ENCODE data around the gene NAPA. TPM values are rescaled to one million over a fixed set of nuclear protein-coding genes. Genes with fewer than 3 reads are reported as not detected.

The NAPA gene
- total RNA-seq, 1 donor from 2014 or later = 63.0 TPM

- no peak for TF ChIP-seq CTCF (conservative IDR thresholded peaks at IDR 0.05)
- no peak overlapping the region for H3K27ac Mint-ChIP-seq
- no peaks in the 10 kb centered on the region for H3K9me3 Mint-ChIP-seq
- no peaks in the 10 kb centered on the region for H3K36me3 Mint-ChIP-seq
- H3K4me1 Mint-ChIP-seq (ENCODE audit: unreplicated experiment) = no peaks in the 10 kb centered on the region
- DNase-seq (ENCODE audit: extremely low spot score, unreplicated experiment) = no peak
- H3K4me3 Mint-ChIP-seq = no peak overlapping the region
- H3K27me3 Mint-ChIP-seq = peaks cover 3% of the 10 kb centered on the region
These were observed 34.5 kb upstream of the NAPA start for GRCh38 chr19:47549261-47549862.

DNA sequence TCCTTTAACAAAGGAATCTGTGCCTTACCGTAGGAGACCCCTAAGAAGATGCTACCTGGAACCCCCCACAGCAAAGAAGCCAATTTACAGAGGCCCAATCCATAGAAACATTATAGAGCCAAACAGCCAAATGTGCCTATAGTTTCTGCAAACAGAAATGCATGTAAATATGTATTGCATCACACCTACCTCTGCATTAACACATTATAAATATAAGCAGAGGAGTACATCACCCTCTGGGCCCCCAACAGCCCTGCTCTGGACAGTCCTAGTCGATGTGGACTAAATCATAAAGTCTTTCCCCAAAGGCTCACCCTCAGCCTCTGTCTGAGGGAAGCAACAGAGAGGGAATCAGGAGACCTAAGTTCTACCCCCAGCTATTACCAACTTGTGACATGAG, 32.3 kb upstream of the NAPA start:
- Mint-ChIP-seq H3K27me3 (peaks cover 3% of the 10 kb centered on the region), H3K27ac (no peak overlapping the region), H3K4me1 (ENCODE audit: unreplicated experiment) (no peaks in the 10 kb centered on the region), H3K9me3 (no peaks in the 10 kb centered on the region), H3K4me3 (no peak overlapping the region), H3K36me3 (no peaks in the 10 kb centered on the region)
- no peak for DNase-seq (ENCODE audit: extremely low spot score, unreplicated experiment)
- no peak for TF ChIP-seq CTCF (conservative IDR thresholded peaks at IDR 0.05)

DNA sequence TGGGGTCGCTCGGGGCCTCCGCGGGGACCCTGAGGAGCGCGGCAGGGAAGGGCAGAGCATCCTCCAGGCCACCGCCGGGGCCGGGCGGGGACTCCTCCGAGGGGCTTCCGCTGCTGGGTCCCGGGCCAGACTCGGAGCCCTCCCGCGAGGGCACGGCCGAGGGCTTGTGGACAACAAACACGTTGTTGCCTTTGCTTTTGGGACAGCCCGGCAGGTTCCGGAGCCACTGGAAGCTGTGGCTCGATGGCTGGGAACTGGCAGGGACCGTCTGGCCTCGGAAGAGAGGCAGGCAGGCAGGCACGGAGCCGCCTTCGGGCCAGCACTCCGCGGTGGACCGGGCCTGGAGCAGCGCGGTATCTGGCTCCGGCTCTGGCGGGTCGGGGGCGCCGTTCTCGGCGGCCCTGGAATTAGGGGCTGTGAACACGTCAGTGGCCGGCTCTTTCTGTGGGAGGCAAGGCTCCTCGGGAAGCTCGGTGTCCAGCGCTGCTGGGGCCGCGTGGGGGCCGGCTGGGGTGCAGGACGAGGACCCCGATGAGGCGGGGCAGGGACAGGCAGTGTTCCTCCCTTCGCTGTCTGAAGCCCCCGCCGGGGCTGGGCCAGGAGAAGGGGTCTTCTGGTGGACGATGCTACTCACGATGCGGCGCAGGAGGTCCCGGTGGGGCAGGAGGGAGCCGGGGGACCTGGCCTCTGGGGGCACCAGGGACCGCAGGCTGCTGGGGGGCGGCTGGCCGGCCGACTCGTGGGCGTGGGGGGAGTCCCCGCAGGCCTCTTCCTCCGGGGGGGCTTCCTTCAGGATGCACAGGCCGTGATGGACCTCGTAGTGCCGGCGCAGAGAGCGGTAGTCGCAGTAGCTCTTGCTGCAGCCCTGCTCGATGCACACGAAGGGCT, 30.4 kb upstream of the NAPA start:
- H3K36me3 Mint-ChIP-seq = no peaks in the 10 kb centered on the region
- peaks cover 4% of the 10 kb centered on the region for H3K4me1 Mint-ChIP-seq (ENCODE audit: unreplicated experiment)
- H3K27ac Mint-ChIP-seq = no peak overlapping the region
- DNase-seq (ENCODE audit: extremely low spot score, unreplicated experiment) = no peak
- no peaks in the 10 kb centered on the region for H3K9me3 Mint-ChIP-seq
- H3K4me3 Mint-ChIP-seq = no peak overlapping the region
- H3K27me3 Mint-ChIP-seq = peaks cover 3% of the 10 kb centered on the region
- TF ChIP-seq CTCF (conservative IDR thresholded peaks at IDR 0.05) = no peak

DNA sequence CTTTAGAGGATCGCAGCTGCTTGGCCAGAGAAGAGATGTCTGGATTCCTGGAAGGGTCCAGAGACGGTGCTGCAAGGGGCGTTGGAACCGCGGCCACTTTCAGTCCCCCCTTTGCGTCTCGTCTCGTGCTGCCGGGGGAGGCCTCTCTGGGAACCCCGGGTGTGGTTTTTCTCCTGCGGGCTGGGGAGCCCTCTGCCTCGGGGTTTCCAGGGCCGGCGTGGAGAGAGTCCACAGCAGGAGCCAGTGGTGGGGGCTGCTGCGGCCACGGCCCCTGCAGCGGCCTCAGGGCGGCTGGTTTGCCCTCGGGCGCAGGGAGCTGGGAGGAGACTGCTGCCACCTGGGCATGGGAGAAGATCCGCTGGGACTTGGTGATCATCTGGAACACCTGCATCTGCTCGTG, 29.6 kb upstream of the NAPA start:
- no peaks in the 10 kb centered on the region for H3K9me3 Mint-ChIP-seq
- DNase-seq (ENCODE audit: extremely low spot score, unreplicated experiment) = no peak
- no peaks in the 10 kb centered on the region for H3K36me3 Mint-ChIP-seq
- peaks cover 4% of the 10 kb centered on the region for H3K4me1 Mint-ChIP-seq (ENCODE audit: unreplicated experiment)
- H3K27me3 Mint-ChIP-seq = no peaks in the 10 kb centered on the region
- no peak overlapping the region for H3K4me3 Mint-ChIP-seq
- no peak overlapping the region for H3K27ac Mint-ChIP-seq
- no peak for TF ChIP-seq CTCF (conservative IDR thresholded peaks at IDR 0.05)

DNA sequence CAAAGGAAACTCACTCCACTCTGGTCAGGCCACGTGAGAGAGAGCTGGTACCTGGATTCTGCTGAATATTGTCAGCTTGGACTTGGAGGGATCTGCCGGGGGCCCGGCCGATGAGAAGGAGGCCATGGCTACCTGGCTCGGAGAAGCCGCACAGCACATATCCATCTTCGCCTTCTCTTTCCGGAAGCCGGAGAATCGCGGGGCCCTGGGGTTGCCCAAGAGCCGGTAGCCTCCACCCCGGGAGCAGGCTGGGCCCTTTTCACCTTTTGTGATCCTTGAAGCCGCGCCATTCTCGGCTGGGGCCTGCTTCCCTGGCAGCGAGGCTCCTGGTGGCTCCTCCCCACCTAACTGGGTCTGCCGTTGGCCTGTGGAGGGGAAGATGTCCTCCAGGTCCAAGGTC, 29.2 kb upstream of the NAPA start:
- TF ChIP-seq CTCF (conservative IDR thresholded peaks at IDR 0.05) = no peak
- no peaks in the 10 kb centered on the region for H3K9me3 Mint-ChIP-seq
- no peak for DNase-seq (ENCODE audit: extremely low spot score, unreplicated experiment)
- H3K4me1 Mint-ChIP-seq (ENCODE audit: unreplicated experiment) = peaks cover 4% of the 10 kb centered on the region
- H3K27ac Mint-ChIP-seq = no peak overlapping the region
- no peaks in the 10 kb centered on the region for H3K36me3 Mint-ChIP-seq
- no peak overlapping the region for H3K4me3 Mint-ChIP-seq
- H3K27me3 Mint-ChIP-seq = no peaks in the 10 kb centered on the region
